ENCODE measurements around the gene IGF1. TPM values are rescaled to one million over a fixed set of nuclear protein-coding genes. Genes with fewer than 3 reads are reported as not detected.

The IGF1 gene
- polyA plus RNA-seq, 1 experiment: 1.5 TPM

- no peaks in the 10 kb centered on the region for H3K27me3 ChIP-seq (ENCODE audit: control insufficient read depth, insufficient read depth, low read length)
- TF ChIP-seq CTCF (IDR thresholded peaks at IDR 0.05; ENCODE audit: insufficient read depth, low read depth, low read length): no peak
- H3K4me3 ChIP-seq (ENCODE audit: low read depth, low read length): no peak overlapping the region
- CTCF ChIA-PET: interaction anchor here (0.9 to 1.8 kb wide), 5 partner anchors 9 to 38 kb away, joined by 3 to 7 read pairs (median 4); no protein-coding TSS in a partner anchor
- no peaks in the 10 kb centered on the region for H3K36me3 ChIP-seq (ENCODE audit: control insufficient read depth, insufficient read depth, low read length)
- no peak for DNase-seq (ENCODE audit: low read depth)
- POLR2A ChIA-PET: no interaction called here
These were observed 41.4 kb upstream of the IGF1 start for GRCh38 chr12:102521662-102522277.

GRCh38 chr12:102518871-102519270, 38.5 kb upstream of the IGF1 start:
- no peak overlapping the region for H3K4me3 ChIP-seq (ENCODE audit: low read depth, low read length)
- DNase-seq (ENCODE audit: low read depth): no peak
- ChIA-PET CTCF (no interaction called here), POLR2A (no interaction called here)
- no peaks in the 10 kb centered on the region for H3K36me3 ChIP-seq (ENCODE audit: control insufficient read depth, insufficient read depth, low read length)
- TF ChIP-seq CTCF (IDR thresholded peaks at IDR 0.05; ENCODE audit: insufficient read depth, low read depth, low read length): no peak
- H3K27me3 ChIP-seq (ENCODE audit: control insufficient read depth, insufficient read depth, low read length): no peaks in the 10 kb centered on the region

- Histone ChIP-seq H3K27me3 (ENCODE audit: control insufficient read depth, insufficient read depth, low read length) (no peaks in the 10 kb centered on the region), H3K4me3 (ENCODE audit: low read depth, low read length) (no peak overlapping the region), H3K36me3 (ENCODE audit: control insufficient read depth, insufficient read depth, low read length) (no peaks in the 10 kb centered on the region)
- ChIA-PET POLR2A (no interaction called here), CTCF (interaction anchor here (1.2 to 2.4 kb wide), 3 partner anchors 11 to 188 kb away, joined by 3 to 10 read pairs (median 8); no protein-coding TSS in a partner anchor)
- no peak for TF ChIP-seq CTCF (IDR thresholded peaks at IDR 0.05; ENCODE audit: insufficient read depth, low read depth, low read length)
- DNase-seq (ENCODE audit: low read depth): no peak
These were observed 34.3 kb upstream of the IGF1 start for GRCh38 chr12:102514696-102515095.

- DNase-seq (ENCODE audit: low read depth): no peak
- POLR2A ChIA-PET: interaction anchor here (0.6 kb wide), 1 partner anchor 9 kb away, joined by 3 read pairs; no protein-coding TSS in a partner anchor
- H3K27me3 ChIP-seq (ENCODE audit: control insufficient read depth, insufficient read depth, low read length): no peaks in the 10 kb centered on the region
- H3K4me3 ChIP-seq (ENCODE audit: low read depth, low read length): no peak overlapping the region
- H3K36me3 ChIP-seq (ENCODE audit: control insufficient read depth, insufficient read depth, low read length): no peaks in the 10 kb centered on the region
- TF ChIP-seq CTCF (IDR thresholded peaks at IDR 0.05; ENCODE audit: insufficient read depth, low read depth, low read length): peak; percentile 30
- CTCF ChIA-PET: interaction anchor here (0.6 to 2.4 kb wide), 13 partner anchors 10 to 256 kb away, joined by 3 to 11 read pairs (median 4); no protein-coding TSS in a partner anchor
These were observed 33.4 kb upstream of the IGF1 start for GRCh38 chr12:102513739-102514138.

- no peak for TF ChIP-seq CTCF (IDR thresholded peaks at IDR 0.05; ENCODE audit: insufficient read depth, low read depth, low read length)
- DNase-seq (ENCODE audit: low read depth): no peak
- POLR2A ChIA-PET: interaction anchor here (0.6 kb wide), 1 partner anchor 8 kb away, joined by 3 read pairs; no protein-coding TSS in a partner anchor
- H3K36me3 ChIP-seq (ENCODE audit: control insufficient read depth, insufficient read depth, low read length): no peaks in the 10 kb centered on the region
- H3K4me3 ChIP-seq (ENCODE audit: low read depth, low read length): no peak overlapping the region
- CTCF ChIA-PET: interaction anchor here (0.6 to 2.4 kb wide), 14 partner anchors 8 to 257 kb away, joined by 3 to 11 read pairs (median 4); no protein-coding TSS in a partner anchor
- no peaks in the 10 kb centered on the region for H3K27me3 ChIP-seq (ENCODE audit: control insufficient read depth, insufficient read depth, low read length)
These were observed 32.9 kb upstream of the IGF1 start for GRCh38 chr12:102513272-102513671.

All from BJ (cell line).